Neural cell (in vitro differentiated cells): Measurements from ENCODE around the gene UBR2. TPM values are rescaled to one million over a fixed set of nuclear protein-coding genes. Genes with fewer than 3 reads are reported as not detected.
"Not testable (repeated sequence)": the region's sequence is repeated elsewhere in the genome, so short reads cannot be mapped to it uniquely, and the experiment has no call there.

Source experiments
- H2AFZ ChIP-seq: fragments of 200-600, 300-800 bp; sonication (generic), shearing (Covaris generic); 2 replicates; pipeline ENCODE4 v1.6.0; 2014; ENCODE audit warnings: low read depth, mild to moderate bottlenecking, antibody characterized with exemption, low read length, moderate library complexity
- H3F3A ChIP-seq: fragments of 200-600 bp; shearing (Covaris generic); 2 replicates; pipeline ENCODE4 v1.6.1; 2016; ENCODE audit warnings: mild to moderate bottlenecking, moderate library complexity, mixed read lengths, antibody characterized with exemption, low read length; ENCODE audit not compliant: insufficient read depth, poor library complexity, severe bottlenecking
- H3K27ac ChIP-seq: fragments of 200-600, 300-800 bp; sonication (generic), shearing (Covaris generic); 2 replicates; pipeline ENCODE4 v1.5.1; 2014; ENCODE audit warnings: mild to moderate bottlenecking, low read length, moderate library complexity
- H3K27me3 ChIP-seq: fragments of 300-800, 200-600 bp; sonication (generic), shearing (Covaris generic); 2 replicates; pipeline ENCODE4 v1.6.0; 2014; ENCODE audit warnings: mild to moderate bottlenecking, low read depth, low read length, moderate library complexity; ENCODE audit not compliant: insufficient read depth
- H3K36me3 ChIP-seq: fragments of 300-800, 200-600 bp; sonication (generic), shearing (Covaris generic); 2 replicates; pipeline ENCODE4 v1.5.1; 2014; ENCODE audit warnings: mild to moderate bottlenecking, antibody characterized with exemption, low read length, moderate library complexity; ENCODE audit not compliant: insufficient read depth
- H3K4me2 ChIP-seq: fragments of 300-800, 200-600 bp; sonication (generic), shearing (Covaris generic); 2 replicates; pipeline ENCODE4 v1.6.0; 2014; ENCODE audit warnings: mild to moderate bottlenecking, low read length
- H3K4me3 ChIP-seq: fragments of 300-800, 200-600 bp; sonication (generic), shearing (Covaris generic); 2 replicates; pipeline ENCODE4 v1.5.1; 2014; ENCODE audit warnings: mild to moderate bottlenecking, low read length, moderate library complexity
- H3K79me2 ChIP-seq: fragments of 200-600 bp; shearing (Covaris generic); replicated peaks from 2 replicates; pipeline ENCODE4 v1.6.0; 2014; ENCODE audit warnings: mild to moderate bottlenecking, low read length, moderate library complexity; ENCODE audit not compliant: insufficient read depth
- H3K9ac ChIP-seq: fragments of 300-800, 200-600 bp; sonication (generic), shearing (Covaris generic); 2 replicates; pipeline ENCODE4 v1.6.1; 2016; ENCODE audit warnings: mild to moderate bottlenecking, low read length, mixed read lengths
- H3K9me2 ChIP-seq: fragments of 200-600 bp; shearing (Covaris generic); 2 replicates; pipeline ENCODE4 v1.6.1; 2016; ENCODE audit warnings: mild to moderate bottlenecking, low read length, mixed read lengths; ENCODE audit not compliant: insufficient read depth
- H3K9me3 ChIP-seq: fragments of 200-600, 300-800 bp; sonication (generic), shearing (Covaris generic); 2 replicates; pipeline ENCODE4 v1.6.1; 2016; ENCODE audit warnings: mild to moderate bottlenecking, mixed run types, low read length, moderate library complexity, mixed read lengths
- H4K20me1 ChIP-seq: fragments of 200-600 bp; shearing (Covaris generic); 2 replicates; pipeline ENCODE4 v1.6.1; 2016; ENCODE audit warnings: mild to moderate bottlenecking, mixed run types; ENCODE audit not compliant: insufficient read depth
- EP300 ChIP-seq: fragments of 450-650 bp; conservative IDR thresholded peaks from 2 replicates; pipeline ENCODE4 v1.6.1; 2014; ENCODE audit warnings: antibody characterized with exemption, mild to moderate bottlenecking, moderate library complexity; ENCODE audit not compliant: poor library complexity, severe bottlenecking
- EZH2 ChIP-seq: fragments of 200-600, 300-800 bp; shearing (Covaris generic), sonication (generic); IDR thresholded peaks from 2 replicates; pipeline ENCODE4 v1.6.1; 2014; ENCODE audit warnings: antibody characterized with exemption, low read length, borderline replicate concordance, mild to moderate bottlenecking; ENCODE audit not compliant: insufficient read depth, poor library complexity, severe bottlenecking
- MXI1 ChIP-seq: fragments of 450-650 bp; conservative IDR thresholded peaks from 2 replicates; pipeline ENCODE4 v1.6.1; 2014; ENCODE audit warnings: antibody characterized with exemption, mild to moderate bottlenecking; ENCODE audit not compliant: poor library complexity, severe bottlenecking
- POLR2AphosphoS5 ChIP-seq: IDR thresholded peaks from 2 replicates; pipeline ENCODE4 v1.6.1; 2012
- RAD21 ChIP-seq: fragments of 450-650 bp; conservative IDR thresholded peaks from 2 replicates; pipeline ENCODE4 v1.6.1; 2014; ENCODE audit warnings: antibody characterized with exemption, mild to moderate bottlenecking, moderate library complexity
- SMC3 ChIP-seq: fragments of 450-650 bp; conservative IDR thresholded peaks from 2 replicates; pipeline ENCODE4 v1.6.1; 2014; ENCODE audit warnings: antibody characterized with exemption, mild to moderate bottlenecking, moderate library complexity; ENCODE audit not compliant: poor library complexity
- TAF1 ChIP-seq: IDR thresholded peaks from 2 replicates; pipeline ENCODE4 v1.6.1; 2012; ENCODE audit warnings: low read depth
- polyA plus RNA-seq: library from polyadenylated mRNA; depleted of rRNA; stranded (reverse); fragments of >200 nt; gene quantifications from 2 replicates; pipeline ENCODE4 v1.2.3, GENCODE V29; 2014
- TF ChIP-seq, protein P1 (sequence below): IDR thresholded peaks from 2 replicates; pipeline ENCODE4 v1.6.1; 2012; ENCODE audit warnings: borderline replicate concordance
- TF ChIP-seq, protein P2 (sequence below): fragments of 450-650 bp; IDR thresholded peaks from 2 replicates; pipeline ENCODE4 v1.5.1; 2014; ENCODE audit warnings: antibody characterized with exemption, mild to moderate bottlenecking, moderate library complexity; ENCODE audit not compliant: poor library complexity, severe bottlenecking

The UBR2 gene
- polyA plus RNA-seq, 1 donor from 2014 or later: 24.4 TPM

DNA sequence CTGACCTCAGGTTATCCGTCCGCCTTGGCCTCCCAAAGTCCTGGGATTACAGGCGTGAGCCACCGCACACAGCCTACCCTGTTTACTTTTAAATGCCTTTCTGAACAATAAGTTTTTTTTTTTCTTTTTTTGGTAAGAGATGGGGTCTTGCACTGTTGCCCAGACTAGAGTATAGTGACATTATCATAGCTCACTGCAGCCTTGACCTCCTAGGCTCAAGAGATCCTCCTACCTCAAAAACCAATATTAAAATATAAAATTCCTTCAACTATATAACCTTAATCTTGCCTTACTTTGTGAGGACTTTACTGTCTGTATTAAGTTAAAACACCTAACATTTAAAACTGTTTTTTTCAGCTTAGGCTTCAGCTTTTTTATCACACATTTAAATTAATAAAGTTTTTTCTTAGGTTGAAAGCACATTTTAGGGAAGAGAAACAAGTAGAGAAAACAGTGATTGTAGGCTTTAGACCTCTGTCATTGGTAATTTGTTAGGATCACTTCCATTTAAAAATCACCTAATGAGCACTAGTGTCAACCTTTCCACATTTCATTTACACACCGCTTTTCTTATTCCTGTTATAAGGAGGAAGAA is 2.9 kb downstream of the UBR2 start:
- Histone ChIP-seq H3K27me3 (no peaks in the 10 kb centered on the region), H3K9me2 (no peaks in the 10 kb centered on the region), H3K36me3 (no peaks in the 10 kb centered on the region), H3K9me3 (no peaks in the 10 kb centered on the region), H3K4me2 (no peak overlapping the region), H3K9ac (no peak overlapping the region), H4K20me1 (no peaks in the 10 kb centered on the region), H2AFZ (no peak overlapping the region), H3K27ac (no peak overlapping the region), H3F3A (peaks cover 10% of the 10 kb centered on the region), H3K4me3 (no peak overlapping the region), H3K79me2 (peaks cover 61% of the 10 kb centered on the region)
- TF ChIP-seq MXI1 (no peak), RAD21 (no peak), EZH2 (no peak), EP300 (no peak), POLR2AphosphoS5 (no peak), TAF1 (no peak), SMC3 (no peak)
- TF ChIP-seq, protein P1, sequence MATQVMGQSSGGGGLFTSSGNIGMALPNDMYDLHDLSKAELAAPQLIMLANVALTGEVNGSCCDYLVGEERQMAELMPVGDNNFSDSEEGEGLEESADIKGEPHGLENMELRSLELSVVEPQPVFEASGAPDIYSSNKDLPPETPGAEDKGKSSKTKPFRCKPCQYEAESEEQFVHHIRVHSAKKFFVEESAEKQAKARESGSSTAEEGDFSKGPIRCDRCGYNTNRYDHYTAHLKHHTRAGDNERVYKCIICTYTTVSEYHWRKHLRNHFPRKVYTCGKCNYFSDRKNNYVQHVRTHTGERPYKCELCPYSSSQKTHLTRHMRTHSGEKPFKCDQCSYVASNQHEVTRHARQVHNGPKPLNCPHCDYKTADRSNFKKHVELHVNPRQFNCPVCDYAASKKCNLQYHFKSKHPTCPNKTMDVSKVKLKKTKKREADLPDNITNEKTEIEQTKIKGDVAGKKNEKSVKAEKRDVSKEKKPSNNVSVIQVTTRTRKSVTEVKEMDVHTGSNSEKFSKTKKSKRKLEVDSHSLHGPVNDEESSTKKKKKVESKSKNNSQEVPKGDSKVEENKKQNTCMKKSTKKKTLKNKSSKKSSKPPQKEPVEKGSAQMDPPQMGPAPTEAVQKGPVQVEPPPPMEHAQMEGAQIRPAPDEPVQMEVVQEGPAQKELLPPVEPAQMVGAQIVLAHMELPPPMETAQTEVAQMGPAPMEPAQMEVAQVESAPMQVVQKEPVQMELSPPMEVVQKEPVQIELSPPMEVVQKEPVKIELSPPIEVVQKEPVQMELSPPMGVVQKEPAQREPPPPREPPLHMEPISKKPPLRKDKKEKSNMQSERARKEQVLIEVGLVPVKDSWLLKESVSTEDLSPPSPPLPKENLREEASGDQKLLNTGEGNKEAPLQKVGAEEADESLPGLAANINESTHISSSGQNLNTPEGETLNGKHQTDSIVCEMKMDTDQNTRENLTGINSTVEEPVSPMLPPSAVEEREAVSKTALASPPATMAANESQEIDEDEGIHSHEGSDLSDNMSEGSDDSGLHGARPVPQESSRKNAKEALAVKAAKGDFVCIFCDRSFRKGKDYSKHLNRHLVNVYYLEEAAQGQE: no peak
- TF ChIP-seq, protein P2, sequence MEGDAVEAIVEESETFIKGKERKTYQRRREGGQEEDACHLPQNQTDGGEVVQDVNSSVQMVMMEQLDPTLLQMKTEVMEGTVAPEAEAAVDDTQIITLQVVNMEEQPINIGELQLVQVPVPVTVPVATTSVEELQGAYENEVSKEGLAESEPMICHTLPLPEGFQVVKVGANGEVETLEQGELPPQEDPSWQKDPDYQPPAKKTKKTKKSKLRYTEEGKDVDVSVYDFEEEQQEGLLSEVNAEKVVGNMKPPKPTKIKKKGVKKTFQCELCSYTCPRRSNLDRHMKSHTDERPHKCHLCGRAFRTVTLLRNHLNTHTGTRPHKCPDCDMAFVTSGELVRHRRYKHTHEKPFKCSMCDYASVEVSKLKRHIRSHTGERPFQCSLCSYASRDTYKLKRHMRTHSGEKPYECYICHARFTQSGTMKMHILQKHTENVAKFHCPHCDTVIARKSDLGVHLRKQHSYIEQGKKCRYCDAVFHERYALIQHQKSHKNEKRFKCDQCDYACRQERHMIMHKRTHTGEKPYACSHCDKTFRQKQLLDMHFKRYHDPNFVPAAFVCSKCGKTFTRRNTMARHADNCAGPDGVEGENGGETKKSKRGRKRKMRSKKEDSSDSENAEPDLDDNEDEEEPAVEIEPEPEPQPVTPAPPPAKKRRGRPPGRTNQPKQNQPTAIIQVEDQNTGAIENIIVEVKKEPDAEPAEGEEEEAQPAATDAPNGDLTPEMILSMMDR: no peak

DNA sequence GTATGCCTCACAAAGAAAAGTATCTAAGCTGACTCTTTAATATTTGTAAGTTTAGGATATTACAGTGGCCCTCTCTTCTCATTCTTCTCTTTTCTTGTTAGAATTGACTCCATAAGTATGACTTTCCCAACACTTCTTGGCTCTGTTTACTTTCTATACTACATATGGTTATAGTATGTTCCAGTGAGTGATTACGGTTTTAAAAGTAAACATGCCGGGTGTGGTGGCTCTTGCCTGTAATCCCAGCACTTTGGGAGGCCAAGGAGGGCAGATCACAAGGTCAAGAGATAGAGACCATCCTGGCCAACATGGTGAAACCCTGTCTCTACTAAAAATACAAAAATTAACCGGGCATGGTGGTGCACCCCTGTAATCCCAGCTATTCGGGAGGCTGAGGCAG is 3.4 kb downstream of the UBR2 start:
- H3K27ac ChIP-seq, H3K4me2 ChIP-seq, H3K27me3 ChIP-seq, H3K36me3 ChIP-seq, H3K9ac ChIP-seq, H4K20me1 ChIP-seq, H3K9me2 ChIP-seq, H3F3A ChIP-seq, H2AFZ ChIP-seq, H3K4me3 ChIP-seq, H3K9me3 ChIP-seq: not testable (repeated sequence)
- peaks cover 67% of the 10 kb centered on the region for H3K79me2 ChIP-seq
